ENCODE data around the gene JUP.

The JUP gene

DNA sequence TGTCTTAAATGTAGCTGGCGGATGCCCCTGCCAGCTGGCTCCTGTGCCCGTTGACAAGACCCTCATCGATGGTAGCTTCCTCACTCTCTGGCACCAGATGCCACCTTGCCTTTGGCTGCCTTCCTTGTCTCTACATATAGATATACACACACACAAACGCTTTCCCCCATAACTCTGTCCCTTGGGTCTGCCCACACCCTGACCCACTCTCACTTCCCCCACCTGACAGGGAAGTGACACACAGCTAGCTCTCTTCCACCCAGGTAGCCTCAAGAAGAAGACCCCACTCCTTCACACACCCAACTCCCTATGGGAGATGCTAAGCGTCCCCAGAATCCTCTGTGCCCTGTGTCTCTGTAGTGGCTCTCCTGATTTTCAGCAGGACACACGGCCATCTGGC lies 25.6 kb downstream of the JUP start:
- Histone ChIP-seq H3K27me3 (replicated peaks; ENCODE audit: insufficient read depth, low read length) (no peaks in the 10 kb centered on the region), H3K27ac (ENCODE audit: low read length) (no peak overlapping the region), H3K9ac (ENCODE audit: low read length) (no peak overlapping the region), H3K9me3 (replicated peaks; ENCODE audit: insufficient read depth, low read length) (no peaks in the 10 kb centered on the region), H3K36me3 (replicated peaks; ENCODE audit: insufficient read depth, low read length) (no peaks in the 10 kb centered on the region), H3K4me2 (ENCODE audit: low read depth, low read length) (no peak overlapping the region), H3F3A (ENCODE audit: insufficient read depth, low read length) (peaks cover 6% of the 10 kb centered on the region; the same call in 1 of the 2 replicates), H4K20me1 (ENCODE audit: insufficient read depth, low read length) (no peaks in the 10 kb centered on the region), H3K4me1 (ENCODE audit: low read length) (peaks cover 15% of the 10 kb centered on the region), H3K79me2 (ENCODE audit: low read length) (no peaks in the 10 kb centered on the region), H3K9me2 (replicated peaks; ENCODE audit: insufficient read depth, low read length) (no peaks in the 10 kb centered on the region), H3K4me3 (ENCODE audit: low read length) (no peak overlapping the region), H2AFZ (ENCODE audit: low read length) (no peak overlapping the region)
- no peak for TF ChIP-seq EZH2 (optimal IDR thresholded peaks at IDR 0.05; ENCODE audit: low read depth, low read length)
- TF ChIP-seq EZH2phosphoT487 (IDR thresholded peaks at IDR 0.05; ENCODE audit: low read length) = no peak
- DNase-seq = no peak

GRCh38 chr17:41758601-41759000 lies 27.9 kb downstream of the JUP start:
- H3K9me3 ChIP-seq (replicated peaks; ENCODE audit: insufficient read depth, low read length) = no peaks in the 10 kb centered on the region
- H3K4me3 ChIP-seq (ENCODE audit: low read length) = no peak overlapping the region
- TF ChIP-seq EZH2 (optimal IDR thresholded peaks at IDR 0.05; ENCODE audit: low read depth, low read length) (no peak), CTCF (IDR thresholded peaks at IDR 0.05; ENCODE audit: low read length) (no peak), EZH2phosphoT487 (IDR thresholded peaks at IDR 0.05; ENCODE audit: low read length) (no peak)
- no peaks in the 10 kb centered on the region for H4K20me1 ChIP-seq (ENCODE audit: insufficient read depth, low read length)
- no peaks in the 10 kb centered on the region for H3K27me3 ChIP-seq (replicated peaks; ENCODE audit: insufficient read depth, low read length)
- no peak overlapping the region for H3K27ac ChIP-seq (ENCODE audit: low read length)
- H3K36me3 ChIP-seq (replicated peaks; ENCODE audit: insufficient read depth, low read length) = no peaks in the 10 kb centered on the region
- H2AFZ ChIP-seq (ENCODE audit: low read length) = no peak overlapping the region
- peaks cover 18% of the 10 kb centered on the region for H3K4me1 ChIP-seq (ENCODE audit: low read length)
- no peak for DNase-seq
- peaks cover 6% of the 10 kb centered on the region; the same call in 1 of the 2 replicates for H3F3A ChIP-seq (ENCODE audit: insufficient read depth, low read length)
- no peaks in the 10 kb centered on the region for H3K9me2 ChIP-seq (replicated peaks; ENCODE audit: insufficient read depth, low read length)
- no peak overlapping the region for H3K4me2 ChIP-seq (ENCODE audit: low read depth, low read length)
- no peaks in the 10 kb centered on the region for H3K79me2 ChIP-seq (ENCODE audit: low read length)
- H3K9ac ChIP-seq (ENCODE audit: low read length) = no peak overlapping the region

DNA sequence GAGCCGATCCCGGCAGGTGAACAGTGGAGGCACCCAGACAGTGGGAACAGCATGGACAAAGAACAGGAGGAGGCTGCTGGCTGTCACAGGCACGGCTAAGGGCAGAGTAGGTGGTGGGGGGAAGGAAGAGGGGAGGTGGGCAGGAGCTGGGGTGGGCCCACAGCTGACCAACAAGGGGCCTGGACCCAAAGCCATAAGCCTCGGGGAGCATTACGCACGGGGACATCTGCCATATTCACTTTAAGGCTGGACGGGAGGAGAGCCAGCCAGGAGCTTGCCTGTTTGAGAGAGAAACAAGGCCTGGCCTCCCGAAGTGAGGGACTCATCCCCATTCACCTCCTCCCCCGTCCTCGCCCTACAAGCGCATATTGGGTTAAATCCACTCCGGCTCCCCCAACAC lies 32.4 kb downstream of the JUP start:
- no peak overlapping the region for H3K9ac ChIP-seq (ENCODE audit: low read length)
- no peak overlapping the region for H2AFZ ChIP-seq (ENCODE audit: low read length)
- peaks cover 6% of the 10 kb centered on the region; the same call in 1 of the 2 replicates for H3F3A ChIP-seq (ENCODE audit: insufficient read depth, low read length)
- H3K4me2 ChIP-seq (ENCODE audit: low read depth, low read length) = no peak overlapping the region
- TF ChIP-seq CTCF (IDR thresholded peaks at IDR 0.05; ENCODE audit: low read length) = no peak
- TF ChIP-seq EZH2 (optimal IDR thresholded peaks at IDR 0.05; ENCODE audit: low read depth, low read length) = no peak
- no peak for TF ChIP-seq EZH2phosphoT487 (IDR thresholded peaks at IDR 0.05; ENCODE audit: low read length)
- H3K79me2 ChIP-seq (ENCODE audit: low read length) = no peaks in the 10 kb centered on the region
- no peaks in the 10 kb centered on the region for H3K9me2 ChIP-seq (replicated peaks; ENCODE audit: insufficient read depth, low read length)
- H4K20me1 ChIP-seq (ENCODE audit: insufficient read depth, low read length) = no peaks in the 10 kb centered on the region
- no peak for DNase-seq
- no peak overlapping the region for H3K4me3 ChIP-seq (ENCODE audit: low read length)
- H3K9me3 ChIP-seq (replicated peaks; ENCODE audit: insufficient read depth, low read length) = no peaks in the 10 kb centered on the region
- no peaks in the 10 kb centered on the region for H3K36me3 ChIP-seq (replicated peaks; ENCODE audit: insufficient read depth, low read length)
- peaks cover 18% of the 10 kb centered on the region for H3K4me1 ChIP-seq (ENCODE audit: low read length)
- no peak overlapping the region for H3K27ac ChIP-seq (ENCODE audit: low read length)
- H3K27me3 ChIP-seq (replicated peaks; ENCODE audit: insufficient read depth, low read length) = no peaks in the 10 kb centered on the region

DNA sequence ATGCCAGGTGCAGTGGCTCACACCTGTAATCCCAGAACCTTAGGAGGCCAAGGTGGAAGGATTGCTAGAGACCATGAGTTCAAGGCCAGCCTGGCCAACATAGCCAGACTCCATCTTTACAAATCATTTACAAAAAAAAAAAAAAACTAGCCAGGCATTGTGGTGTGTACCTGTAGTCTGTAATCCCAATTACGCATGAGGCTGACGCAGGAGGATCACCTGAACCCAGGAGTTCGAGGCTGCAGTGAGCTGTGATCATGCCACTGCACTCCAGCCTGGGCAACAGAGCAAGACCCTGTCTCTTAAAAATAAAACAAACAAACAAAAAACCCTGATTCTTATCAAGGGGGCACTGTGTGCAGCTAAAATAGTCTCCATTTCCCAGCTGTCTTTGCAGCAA lies 35.2 kb downstream of the JUP start:
- Histone ChIP-seq H3K9me2 (replicated peaks; ENCODE audit: insufficient read depth, low read length) (no peaks in the 10 kb centered on the region), H3K4me1 (ENCODE audit: low read length) (peaks cover 7% of the 10 kb centered on the region), H3K79me2 (ENCODE audit: low read length) (no peaks in the 10 kb centered on the region), H3K27me3 (replicated peaks; ENCODE audit: insufficient read depth, low read length) (no peaks in the 10 kb centered on the region), H3F3A (ENCODE audit: insufficient read depth, low read length) (no peaks in the 10 kb centered on the region), H2AFZ (ENCODE audit: low read length) (no peak overlapping the region), H3K36me3 (replicated peaks; ENCODE audit: insufficient read depth, low read length) (no peaks in the 10 kb centered on the region), H3K9ac (ENCODE audit: low read length) (no peak overlapping the region), H4K20me1 (ENCODE audit: insufficient read depth, low read length) (no peaks in the 10 kb centered on the region), H3K9me3 (replicated peaks; ENCODE audit: insufficient read depth, low read length) (no peaks in the 10 kb centered on the region), H3K27ac (ENCODE audit: low read length) (no peak overlapping the region), H3K4me3 (ENCODE audit: low read length) (no peak overlapping the region), H3K4me2 (ENCODE audit: low read depth, low read length) (no peak overlapping the region)
- TF ChIP-seq EZH2 (optimal IDR thresholded peaks at IDR 0.05; ENCODE audit: low read depth, low read length) (no peak), CTCF (IDR thresholded peaks at IDR 0.05; ENCODE audit: low read length) (no peak), EZH2phosphoT487 (IDR thresholded peaks at IDR 0.05; ENCODE audit: low read length) (no peak)
- no peak for DNase-seq
